ENCODE results near the gene CCL23. TPM values are rescaled to one million over a fixed set of nuclear protein-coding genes. Genes with fewer than 3 reads are reported as not detected.
"Not testable (repeated sequence)": the region's sequence is repeated elsewhere in the genome, so short reads cannot be mapped to it uniquely, and the experiment has no call there.

Gene CCL23
- total RNA-seq, 2 experiments from 2014 or later, result not detected

- CTCF ChIA-PET, result no interaction called here
- peaks cover 27% of the 10 kb centered on the region for H3K27me3 Mint-ChIP-seq (ENCODE audit: low read depth)
- no peak overlapping the region for H3K27ac Mint-ChIP-seq
- H3K4me3 Mint-ChIP-seq, result no peak overlapping the region
- intact Hi-C loops (cut with micrococcal nuclease), result no loop called here
- H3K9me3 Mint-ChIP-seq, result no peaks in the 10 kb centered on the region
- H3K4me1 Mint-ChIP-seq (ENCODE audit: low read depth), result no peaks in the 10 kb centered on the region
- H3K36me3 Mint-ChIP-seq (ENCODE audit: low read depth), result no peaks in the 10 kb centered on the region
- no peak for DNase-seq
These were observed 13.2 kb upstream of the CCL23 start for GRCh38 chr17:36030956-36031355.

DNA sequence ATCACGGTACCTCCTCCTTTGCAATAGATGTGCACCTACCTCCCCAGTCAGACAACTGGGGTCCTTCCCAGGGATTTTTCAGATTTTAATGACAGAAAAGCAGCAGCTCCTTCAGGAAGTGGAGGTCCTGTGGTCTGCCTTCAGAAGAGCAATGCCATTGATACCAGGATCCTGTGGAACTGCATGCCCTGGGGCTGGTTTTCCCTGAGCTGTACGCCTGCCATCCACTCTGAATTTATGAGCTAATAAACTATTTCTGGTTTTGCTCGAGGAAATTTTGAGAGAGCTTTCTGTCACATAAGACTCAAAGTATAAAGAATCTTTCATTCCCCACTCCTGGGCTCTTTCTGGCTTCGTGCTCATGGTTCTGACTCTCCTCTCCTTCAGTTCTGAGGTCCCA lies 10.0 kb upstream of the CCL23 start:
- no peak overlapping the region for H3K27ac Mint-ChIP-seq
- no peaks in the 10 kb centered on the region for H3K4me1 Mint-ChIP-seq (ENCODE audit: low read depth)
- no peak for DNase-seq
- no peaks in the 10 kb centered on the region for H3K9me3 Mint-ChIP-seq
- intact Hi-C loops (cut with micrococcal nuclease), result no loop called here
- H3K4me3 Mint-ChIP-seq, result no peak overlapping the region
- no peaks in the 10 kb centered on the region for H3K36me3 Mint-ChIP-seq (ENCODE audit: low read depth)
- CTCF ChIA-PET, result no interaction called here
- peaks cover 26% of the 10 kb centered on the region for H3K27me3 Mint-ChIP-seq (ENCODE audit: low read depth)

DNA sequence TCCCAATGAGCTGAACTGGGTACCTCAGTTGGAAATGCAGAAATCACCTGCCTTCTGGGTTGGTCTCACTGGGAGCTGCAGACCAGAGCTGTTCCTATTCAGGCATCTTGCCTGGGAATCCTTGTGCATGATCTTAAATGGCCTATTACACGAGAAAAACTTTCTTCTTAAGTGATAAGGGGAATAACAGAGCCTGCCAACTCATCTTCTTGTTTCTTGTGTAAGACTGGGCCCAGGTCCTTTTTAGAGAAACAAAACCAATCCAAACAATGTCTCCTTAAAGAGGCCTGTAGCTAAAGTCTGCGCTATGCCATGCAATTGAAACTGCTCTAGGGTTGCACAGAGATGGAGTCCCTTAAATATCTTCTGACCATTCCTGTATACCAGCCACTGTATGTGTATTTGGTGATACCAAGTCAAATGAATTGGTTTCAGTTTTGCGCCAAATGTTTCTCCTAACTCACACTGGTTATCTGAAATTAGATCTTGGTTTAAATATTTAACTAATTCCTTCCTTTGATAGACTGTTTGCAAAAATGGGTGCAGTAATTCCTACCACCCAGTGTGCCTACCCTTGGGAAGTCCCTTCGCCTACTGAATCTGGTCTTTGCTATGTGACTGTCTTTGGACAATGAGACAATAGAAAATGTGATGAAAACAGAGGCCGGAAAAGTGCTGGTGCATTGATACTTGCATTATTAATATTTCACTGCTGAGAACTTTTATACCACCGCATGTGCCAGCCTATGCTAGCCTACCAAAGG lies 6.5 kb upstream of the CCL23 start:
- Mint-ChIP-seq H3K4me3 (no peak overlapping the region), H3K9me3 (no peaks in the 10 kb centered on the region), H3K27ac (no peak overlapping the region), H3K27me3 (ENCODE audit: low read depth) (peaks cover 45% of the 10 kb centered on the region), H3K36me3 (ENCODE audit: low read depth) (no peaks in the 10 kb centered on the region), H3K4me1 (ENCODE audit: low read depth) (no peaks in the 10 kb centered on the region)
- no peak for DNase-seq
- intact Hi-C loops (cut with micrococcal nuclease), result no loop called here
- CTCF ChIA-PET, result no interaction called here

DNA sequence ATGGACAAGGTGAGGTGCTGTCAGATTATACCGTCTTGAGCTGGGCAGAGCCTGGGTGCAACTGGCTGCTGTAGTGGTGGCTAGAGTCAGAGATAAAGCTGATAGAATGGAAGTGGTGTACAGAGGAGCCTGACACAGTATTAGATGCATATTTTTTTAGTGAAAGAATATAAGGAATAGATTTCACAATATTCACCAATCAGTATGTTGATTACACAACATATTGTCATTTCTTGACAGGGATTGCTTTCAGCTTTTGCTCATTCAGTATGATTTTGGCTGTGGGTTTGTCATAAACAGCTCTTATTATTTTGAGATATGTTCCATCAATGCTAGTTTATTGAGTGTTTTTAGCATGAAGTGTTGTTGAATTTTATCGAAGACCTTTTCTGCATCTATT lies 1.7 kb upstream of the CCL23 start:
- peaks cover 38% of the 10 kb centered on the region for H3K27me3 Mint-ChIP-seq (ENCODE audit: low read depth)
- no peak overlapping the region for H3K4me3 Mint-ChIP-seq
- intact Hi-C loops (cut with micrococcal nuclease), result no loop called here

GRCh38 chr17:36016555-36016954 lies 1.2 kb downstream of the CCL23 start:
- CTCF ChIA-PET, result no interaction called here
- Mint-ChIP-seq H3K36me3 (ENCODE audit: low read depth) (no peaks in the 10 kb centered on the region), H3K4me1 (ENCODE audit: low read depth) (no peaks in the 10 kb centered on the region), H3K4me3 (no peak overlapping the region), H3K27me3 (ENCODE audit: low read depth) (peaks cover 22% of the 10 kb centered on the region), H3K9me3 (no peaks in the 10 kb centered on the region), H3K27ac (no peak overlapping the region)
- intact Hi-C loops (cut with micrococcal nuclease), result no loop called here
- no peak for DNase-seq

More for the DNA sequence above, 1.7 kb upstream of the CCL23 start:
- no peak for DNase-seq
- CTCF ChIA-PET, result interaction anchor here (1.0 kb wide), 1 partner anchor 50 kb away, joined by 3 read pairs; no protein-coding TSS in a partner anchor
- no peaks in the 10 kb centered on the region for H3K36me3 Mint-ChIP-seq (ENCODE audit: low read depth)
- no peak overlapping the region for H3K27ac Mint-ChIP-seq
- H3K9me3 Mint-ChIP-seq, result no peaks in the 10 kb centered on the region
- H3K4me1 Mint-ChIP-seq (ENCODE audit: low read depth), result no peaks in the 10 kb centered on the region

- intact Hi-C loops (cut with micrococcal nuclease); H3K36me3 Mint-ChIP-seq (ENCODE audit: low read depth); CTCF ChIA-PET; H3K4me3 Mint-ChIP-seq; H3K9me3 Mint-ChIP-seq; H3K4me1 Mint-ChIP-seq (ENCODE audit: low read depth); DNase-seq; H3K27ac Mint-ChIP-seq: not testable (repeated sequence)
- peaks cover 16% of the 10 kb centered on the region for H3K27me3 Mint-ChIP-seq (ENCODE audit: low read depth)
These were observed 1.9 kb downstream of the CCL23 start for GRCh38 chr17:36015895-36016294.

- no peak overlapping the region for H3K4me3 Mint-ChIP-seq
- no peak overlapping the region for H3K27ac Mint-ChIP-seq
- no peaks in the 10 kb centered on the region for H3K4me1 Mint-ChIP-seq (ENCODE audit: low read depth)
- DNase-seq, result no peak
- CTCF ChIA-PET, result no interaction called here
- intact Hi-C loops (cut with micrococcal nuclease), result no loop called here
- H3K27me3 Mint-ChIP-seq (ENCODE audit: low read depth), result peaks cover 7% of the 10 kb centered on the region
- H3K36me3 Mint-ChIP-seq (ENCODE audit: low read depth), result no peaks in the 10 kb centered on the region
- H3K9me3 Mint-ChIP-seq, result no peaks in the 10 kb centered on the region
These were observed 2.8 kb downstream of the CCL23 start for GRCh38 chr17:36014946-36015345.

DNA sequence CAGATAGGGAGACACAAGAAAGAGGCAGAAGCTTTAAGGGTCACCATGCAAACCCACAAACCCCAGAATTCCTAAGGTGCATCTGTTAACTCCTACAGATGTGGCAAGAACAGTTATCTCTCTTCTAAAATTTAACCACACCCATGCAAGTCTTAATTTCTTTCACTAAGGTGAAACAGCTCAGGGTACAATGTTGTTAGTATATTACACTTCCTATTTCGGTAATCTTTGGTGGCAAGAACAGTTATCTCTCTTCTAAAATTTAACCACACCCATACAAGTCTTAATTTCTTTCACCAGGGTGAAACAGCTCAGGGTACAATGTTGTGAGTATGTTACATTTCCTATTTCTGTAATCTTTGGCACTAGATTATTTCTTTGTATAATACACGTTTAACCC lies 6.6 kb downstream of the CCL23 start:
- no peaks in the 10 kb centered on the region for H3K4me1 Mint-ChIP-seq (ENCODE audit: low read depth)
- H3K9me3 Mint-ChIP-seq, result peaks cover 3% of the 10 kb centered on the region
- no peak overlapping the region for H3K4me3 Mint-ChIP-seq
- no peaks in the 10 kb centered on the region for H3K27me3 Mint-ChIP-seq (ENCODE audit: low read depth)
- CTCF ChIA-PET, result interaction anchor here (1.4 kb wide), 1 partner anchor 35 kb away, joined by 3 read pairs; no protein-coding TSS in a partner anchor
- intact Hi-C loops (cut with micrococcal nuclease), result no loop called here
- DNase-seq, result no peak
- H3K36me3 Mint-ChIP-seq (ENCODE audit: low read depth), result no peaks in the 10 kb centered on the region
- no peak overlapping the region for H3K27ac Mint-ChIP-seq

- H3K27ac Mint-ChIP-seq, result no peak overlapping the region
- H3K27me3 Mint-ChIP-seq (ENCODE audit: low read depth), result no peaks in the 10 kb centered on the region
- peak; percentile 8 for DNase-seq
- peaks cover 3% of the 10 kb centered on the region for H3K4me1 Mint-ChIP-seq (ENCODE audit: low read depth)
- H3K36me3 Mint-ChIP-seq (ENCODE audit: low read depth), result no peaks in the 10 kb centered on the region
- CTCF ChIA-PET, result no interaction called here
- H3K4me3 Mint-ChIP-seq, result no peak overlapping the region
- peaks cover 3% of the 10 kb centered on the region for H3K9me3 Mint-ChIP-seq
- intact Hi-C loops (cut with micrococcal nuclease), result no loop called here
These were observed 8.6 kb downstream of the CCL23 start for GRCh38 chr17:36008998-36009665.

DNA sequence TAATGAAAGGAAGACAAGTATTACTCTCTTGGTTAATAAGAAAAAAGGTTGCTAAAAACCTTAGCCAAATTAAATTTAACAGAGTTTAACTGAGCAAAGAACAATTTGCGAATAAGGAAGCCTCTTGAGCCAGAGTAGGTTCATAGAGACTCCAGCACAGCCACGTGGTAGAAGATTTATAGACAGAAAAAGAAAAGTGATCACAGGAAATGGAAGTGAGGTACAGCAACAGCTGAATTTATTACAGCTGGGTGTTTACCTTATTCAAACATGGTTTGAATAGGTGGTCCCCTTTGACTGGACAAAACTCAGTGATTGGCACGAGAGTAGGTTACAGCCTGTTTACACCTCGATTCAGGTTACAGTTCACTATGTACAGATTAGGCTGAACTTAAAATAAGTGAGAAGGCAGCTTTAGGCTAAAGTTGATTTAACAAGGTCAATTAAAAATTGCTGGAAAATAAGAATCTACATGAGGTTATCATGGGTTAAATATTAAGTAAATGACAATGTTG lies 13.1 kb downstream of the CCL23 start:
- no peak overlapping the region for H3K4me3 Mint-ChIP-seq
- CTCF ChIA-PET, result interaction anchor here (0.5 to 1.3 kb wide), 6 partner anchors 31 to 241 kb away, joined by 3 to 6 read pairs (median 3); no protein-coding TSS in a partner anchor
- H3K4me1 Mint-ChIP-seq (ENCODE audit: low read depth), result peaks cover 3% of the 10 kb centered on the region
- no peaks in the 10 kb centered on the region for H3K36me3 Mint-ChIP-seq (ENCODE audit: low read depth)
- intact Hi-C loops (cut with micrococcal nuclease), result no loop called here
- no peak overlapping the region for H3K27ac Mint-ChIP-seq
- peaks cover 3% of the 10 kb centered on the region for H3K9me3 Mint-ChIP-seq
- no peak for DNase-seq
- H3K27me3 Mint-ChIP-seq (ENCODE audit: low read depth), result peaks cover 8% of the 10 kb centered on the region

DNA sequence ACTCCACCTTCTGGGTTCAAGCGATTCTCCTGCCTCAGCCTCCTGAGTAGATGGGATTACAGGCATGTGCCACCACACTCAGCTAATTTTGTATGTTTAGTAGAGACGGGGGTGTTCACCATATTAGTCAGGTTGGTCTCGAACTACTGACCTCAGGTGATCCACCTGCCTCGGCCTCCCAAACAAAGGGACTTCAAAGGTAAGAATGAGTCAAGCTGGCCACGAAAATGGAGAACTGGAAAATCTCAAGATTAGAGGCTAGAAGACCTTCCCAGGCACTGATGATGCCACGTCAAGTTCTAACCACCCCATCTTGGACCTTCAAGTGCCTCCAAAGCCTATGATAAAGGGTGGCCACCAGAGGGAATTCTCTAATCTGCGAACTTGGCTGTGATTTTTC lies 15.1 kb downstream of the CCL23 start:
- no peaks in the 10 kb centered on the region for H3K36me3 Mint-ChIP-seq (ENCODE audit: low read depth)
- intact Hi-C loops (cut with micrococcal nuclease), result no loop called here
- CTCF ChIA-PET, result no interaction called here
- no peaks in the 10 kb centered on the region for H3K9me3 Mint-ChIP-seq
- H3K27ac Mint-ChIP-seq, result no peak overlapping the region
- no peak overlapping the region for H3K4me3 Mint-ChIP-seq
- H3K27me3 Mint-ChIP-seq (ENCODE audit: low read depth), result peaks cover 12% of the 10 kb centered on the region
- H3K4me1 Mint-ChIP-seq (ENCODE audit: low read depth), result peaks cover 3% of the 10 kb centered on the region
- DNase-seq, result no peak

- H3K27ac Mint-ChIP-seq, result no peak overlapping the region
- H3K27me3 Mint-ChIP-seq (ENCODE audit: low read depth), result peaks cover 12% of the 10 kb centered on the region
- DNase-seq, result no peak
- no peaks in the 10 kb centered on the region for H3K36me3 Mint-ChIP-seq (ENCODE audit: low read depth)
- H3K4me3 Mint-ChIP-seq, result no peak overlapping the region
- intact Hi-C loops (cut with micrococcal nuclease), result no loop called here
- H3K9me3 Mint-ChIP-seq, result no peaks in the 10 kb centered on the region
- CTCF ChIA-PET, result no interaction called here
- peaks cover 3% of the 10 kb centered on the region for H3K4me1 Mint-ChIP-seq (ENCODE audit: low read depth)
These were observed 15.7 kb downstream of the CCL23 start for GRCh38 chr17:36001862-36002603.

Data from activated naive CD4-positive, alpha-beta T cell treated with anti-CD3 and anti-CD28 coated beads for 36 hours (primary cell).